ENCODE measurements around the gene MRPL21. TPM values are rescaled to one million over a fixed set of nuclear protein-coding genes. Genes with fewer than 3 reads are reported as not detected.

The MRPL21 gene
- total RNA-seq, 1 donor from 2014 or later, result 31.5 TPM

DNA sequence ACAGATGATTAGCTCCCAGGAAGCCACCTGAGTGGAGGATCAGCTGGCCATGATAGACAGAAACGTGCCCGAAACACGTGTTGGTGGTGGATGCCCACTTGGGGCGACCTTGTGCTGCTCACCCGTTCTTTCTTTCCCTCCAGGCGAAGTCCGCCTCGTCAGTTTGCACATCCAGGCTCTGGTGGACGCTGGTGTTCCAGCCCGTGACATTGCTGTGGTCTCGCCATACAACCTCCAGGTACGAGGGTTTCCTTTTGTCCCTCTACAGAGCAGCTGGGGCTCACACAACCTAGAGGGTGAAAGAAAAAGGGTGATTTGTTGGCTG is 30.7 kb upstream of the MRPL21 start:
- H3K4me3 Mint-ChIP-seq (ENCODE audit: unreplicated experiment), result no peak overlapping the region
- no peak overlapping the region for H3K27ac Mint-ChIP-seq (ENCODE audit: unreplicated experiment)
- TF ChIP-seq, protein P1, sequence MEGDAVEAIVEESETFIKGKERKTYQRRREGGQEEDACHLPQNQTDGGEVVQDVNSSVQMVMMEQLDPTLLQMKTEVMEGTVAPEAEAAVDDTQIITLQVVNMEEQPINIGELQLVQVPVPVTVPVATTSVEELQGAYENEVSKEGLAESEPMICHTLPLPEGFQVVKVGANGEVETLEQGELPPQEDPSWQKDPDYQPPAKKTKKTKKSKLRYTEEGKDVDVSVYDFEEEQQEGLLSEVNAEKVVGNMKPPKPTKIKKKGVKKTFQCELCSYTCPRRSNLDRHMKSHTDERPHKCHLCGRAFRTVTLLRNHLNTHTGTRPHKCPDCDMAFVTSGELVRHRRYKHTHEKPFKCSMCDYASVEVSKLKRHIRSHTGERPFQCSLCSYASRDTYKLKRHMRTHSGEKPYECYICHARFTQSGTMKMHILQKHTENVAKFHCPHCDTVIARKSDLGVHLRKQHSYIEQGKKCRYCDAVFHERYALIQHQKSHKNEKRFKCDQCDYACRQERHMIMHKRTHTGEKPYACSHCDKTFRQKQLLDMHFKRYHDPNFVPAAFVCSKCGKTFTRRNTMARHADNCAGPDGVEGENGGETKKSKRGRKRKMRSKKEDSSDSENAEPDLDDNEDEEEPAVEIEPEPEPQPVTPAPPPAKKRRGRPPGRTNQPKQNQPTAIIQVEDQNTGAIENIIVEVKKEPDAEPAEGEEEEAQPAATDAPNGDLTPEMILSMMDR (IDR thresholded peaks at IDR 0.05), result no peak
- H3K36me3 Mint-ChIP-seq (ENCODE audit: low read depth), result peaks cover 22% of the 10 kb centered on the region
- DNase-seq (ENCODE audit: low spot score), result no peak
- H3K27me3 Mint-ChIP-seq (ENCODE audit: low read depth), result no peaks in the 10 kb centered on the region
- no peaks in the 10 kb centered on the region for H3K9me3 Mint-ChIP-seq (ENCODE audit: low read depth)
- H3K4me1 Mint-ChIP-seq (ENCODE audit: low read depth), result no peaks in the 10 kb centered on the region

DNA sequence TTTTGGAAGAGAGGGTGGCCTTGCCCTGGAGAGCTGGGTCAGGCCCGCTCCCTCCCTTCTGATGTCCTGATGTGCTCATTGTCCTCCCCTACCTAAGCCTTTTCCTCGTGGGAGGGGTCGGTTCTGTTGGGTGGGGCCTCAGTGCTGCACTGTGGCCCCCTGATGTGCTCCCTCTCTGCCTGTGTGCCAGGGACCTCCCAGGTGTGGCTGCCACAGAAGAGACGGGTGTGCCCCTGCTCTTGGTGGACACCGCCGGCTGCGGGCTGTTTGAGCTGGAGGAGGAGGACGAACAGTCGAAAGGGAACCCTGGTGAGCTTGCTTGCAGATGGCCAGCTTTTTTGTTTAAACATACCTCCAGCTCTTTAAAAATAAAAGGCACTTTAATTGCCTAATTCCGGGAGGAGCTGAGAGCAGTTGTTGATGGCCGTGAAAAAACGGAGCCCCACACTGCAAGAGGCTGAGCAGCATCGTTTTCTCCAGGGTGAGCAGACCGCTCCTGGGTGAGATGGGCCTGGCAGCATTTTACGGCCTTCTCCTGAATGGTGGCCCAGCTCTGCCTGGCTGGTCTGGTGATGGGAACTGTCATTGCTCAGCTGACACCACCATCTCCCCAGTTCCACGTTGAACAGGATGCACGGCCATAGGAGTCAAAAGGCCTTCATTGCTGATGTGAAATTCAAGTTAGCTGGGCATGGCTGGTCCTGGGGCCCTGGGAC is 30.1 kb upstream of the MRPL21 start:
- no peaks in the 10 kb centered on the region for H3K9me3 Mint-ChIP-seq (ENCODE audit: low read depth)
- H3K4me1 Mint-ChIP-seq (ENCODE audit: low read depth), result no peaks in the 10 kb centered on the region
- H3K27ac Mint-ChIP-seq (ENCODE audit: unreplicated experiment), result no peak overlapping the region
- H3K4me3 Mint-ChIP-seq (ENCODE audit: unreplicated experiment), result no peak overlapping the region
- peak; percentile 69 for DNase-seq (ENCODE audit: low spot score)
- TF ChIP-seq, protein P1 (IDR thresholded peaks at IDR 0.05), result no peak
- peaks cover 25% of the 10 kb centered on the region for H3K36me3 Mint-ChIP-seq (ENCODE audit: low read depth)
- no peaks in the 10 kb centered on the region for H3K27me3 Mint-ChIP-seq (ENCODE audit: low read depth)

DNA sequence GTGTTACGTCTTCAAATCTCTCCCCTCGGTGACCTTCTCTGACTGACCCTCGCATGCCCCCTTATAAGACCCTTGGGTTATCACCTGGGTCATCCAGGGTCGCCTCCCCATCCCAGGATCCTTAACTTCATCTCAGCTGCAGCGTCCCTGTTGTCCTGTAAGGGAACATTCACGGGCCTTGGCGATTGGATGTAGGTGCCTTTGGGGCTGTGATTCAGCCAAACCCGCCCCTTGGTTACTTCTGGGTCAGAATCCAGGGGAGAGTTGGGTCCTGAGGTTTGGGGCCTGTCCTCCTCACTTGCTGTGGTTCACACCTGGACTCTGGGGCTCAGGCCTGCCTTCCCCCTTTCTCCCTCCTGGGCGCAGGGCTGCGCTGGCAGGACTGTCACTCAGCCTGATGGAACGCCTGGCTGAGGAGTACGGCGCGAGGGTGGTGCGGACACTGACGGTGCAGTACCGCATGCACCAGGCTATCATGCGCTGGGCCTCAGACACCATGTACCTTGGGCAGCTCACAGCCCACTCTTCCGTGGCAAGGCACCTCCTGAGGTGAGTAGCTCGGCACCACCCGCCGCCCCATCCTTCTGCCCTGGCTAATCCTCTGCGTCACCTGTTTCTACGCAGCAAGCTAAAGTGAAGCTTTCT is 29.4 kb upstream of the MRPL21 start:
- Mint-ChIP-seq H3K36me3 (ENCODE audit: low read depth) (peaks cover 25% of the 10 kb centered on the region), H3K27ac (ENCODE audit: unreplicated experiment) (no peak overlapping the region), H3K4me1 (ENCODE audit: low read depth) (no peaks in the 10 kb centered on the region), H3K9me3 (ENCODE audit: low read depth) (no peaks in the 10 kb centered on the region), H3K27me3 (ENCODE audit: low read depth) (no peaks in the 10 kb centered on the region), H3K4me3 (ENCODE audit: unreplicated experiment) (no peak overlapping the region)
- TF ChIP-seq, protein P1 (IDR thresholded peaks at IDR 0.05), result no peak
- peak; percentile 82 for DNase-seq (ENCODE audit: low spot score)

DNA sequence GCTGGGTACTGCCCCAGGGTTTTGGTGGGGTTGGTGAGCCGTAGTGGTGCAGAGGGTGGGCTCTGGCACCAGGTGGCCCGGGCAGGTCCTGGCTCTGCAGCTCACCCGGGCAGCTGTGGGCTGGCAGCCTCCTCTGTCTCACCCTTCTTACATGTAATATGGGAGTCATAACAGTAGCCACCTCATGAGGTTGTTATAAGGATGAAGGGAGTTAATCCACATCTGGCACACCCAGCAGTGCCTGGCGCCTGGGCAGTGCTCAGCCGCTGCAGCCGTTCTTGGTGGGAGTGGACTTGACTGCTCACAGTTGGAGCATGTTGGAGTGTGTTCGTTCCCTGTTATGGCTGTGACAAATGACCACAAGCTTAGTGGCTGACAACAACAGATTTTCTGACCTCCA is 28.7 kb upstream of the MRPL21 start:
- no peak overlapping the region for H3K27ac Mint-ChIP-seq (ENCODE audit: unreplicated experiment)
- DNase-seq (ENCODE audit: low spot score), result no peak
- no peaks in the 10 kb centered on the region for H3K4me1 Mint-ChIP-seq (ENCODE audit: low read depth)
- no peaks in the 10 kb centered on the region for H3K27me3 Mint-ChIP-seq (ENCODE audit: low read depth)
- H3K36me3 Mint-ChIP-seq (ENCODE audit: low read depth), result peaks cover 25% of the 10 kb centered on the region
- TF ChIP-seq, protein P1 (IDR thresholded peaks at IDR 0.05), result no peak
- no peaks in the 10 kb centered on the region for H3K9me3 Mint-ChIP-seq (ENCODE audit: low read depth)
- no peak overlapping the region for H3K4me3 Mint-ChIP-seq (ENCODE audit: unreplicated experiment)

DNA sequence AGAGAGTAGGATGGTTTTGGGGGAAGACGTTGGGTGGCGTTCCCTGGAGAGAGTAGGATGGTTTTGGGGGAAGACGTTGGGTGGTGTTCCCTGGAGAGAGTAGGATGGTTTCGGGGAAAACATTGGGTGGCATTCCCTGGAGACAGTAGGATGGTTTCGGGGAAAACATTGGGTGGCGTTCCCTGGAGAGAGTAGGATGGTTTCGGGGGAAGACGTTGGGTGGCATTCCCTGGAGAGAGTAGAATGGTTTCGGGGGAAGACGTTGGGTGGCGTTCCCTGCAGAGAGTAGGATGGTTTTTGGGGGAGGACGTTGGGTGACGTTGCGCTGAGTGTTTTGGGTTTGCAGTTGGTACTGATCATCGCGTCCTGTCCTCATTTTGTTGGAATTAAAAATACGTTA is 28.3 kb upstream of the MRPL21 start:
- TF ChIP-seq, protein P1 (IDR thresholded peaks at IDR 0.05), result no peak
- peaks cover 2% of the 10 kb centered on the region for H3K9me3 Mint-ChIP-seq (ENCODE audit: low read depth)
- no peaks in the 10 kb centered on the region for H3K4me1 Mint-ChIP-seq (ENCODE audit: low read depth)
- H3K4me3 Mint-ChIP-seq (ENCODE audit: unreplicated experiment), result no peak overlapping the region
- no peaks in the 10 kb centered on the region for H3K27me3 Mint-ChIP-seq (ENCODE audit: low read depth)
- no peak for DNase-seq (ENCODE audit: low spot score)
- peaks cover 26% of the 10 kb centered on the region for H3K36me3 Mint-ChIP-seq (ENCODE audit: low read depth)
- no peak overlapping the region for H3K27ac Mint-ChIP-seq (ENCODE audit: unreplicated experiment)

Data from chondrocyte (in vitro differentiated cells).